Caki2 (cell line): ENCODE results near the gene NAA80. TPM values are rescaled to one million over a fixed set of nuclear protein-coding genes. Genes with fewer than 3 reads are reported as not detected.
"Not testable (repeated sequence)": the region's sequence is repeated elsewhere in the genome, so short reads cannot be mapped to it uniquely, and the experiment has no call there.

Experiments
- DNase-seq: peaks from one replicate; pipeline ENCODE4 v3.0.0-alpha.2; 2015; ENCODE audit warnings: low read depth
- in situ Hi-C: cut with HindIII; loops from 2 replicates; pipeline ENCODE4 v1.10.0; 2016; ENCODE audit warnings: low sequenced_read_pairs, low pct_unique_long_range_greater_than_20kb, mixed read lengths
- total RNA-seq: library from RNA; depleted of rRNA; stranded (reverse); fragments of >200 nt; shearing (Covaris generic); gene quantifications from 2 replicates; pipeline ENCODE4 v1.2.3, GENCODE V29; 2014; ENCODE audit warnings: low replicate concordance

The NAA80 gene
- total RNA-seq, 1 experiment from 2014 or later = 8.3 TPM

GRCh38 chr3:50319181-50319893, 20.1 kb upstream of the NAA80 start:
- in situ Hi-C loops = no loop called here

GRCh38 chr3:50318615-50319014, 19.4 kb upstream of the NAA80 start:
- in situ Hi-C loops = no loop called here
- DNase-seq = no peak

More at GRCh38 chr3:50319181-50319893, 20.1 kb upstream of the NAA80 start:
- no peak for DNase-seq

- DNase-seq = no peak
- in situ Hi-C loops = no loop called here
These were observed 19.0 kb upstream of the NAA80 start for GRCh38 chr3:50318163-50318562.

GRCh38 chr3:50317300-50317699, 18.1 kb upstream of the NAA80 start:
- DNase-seq = no peak
- in situ Hi-C loops = no loop called here

- DNase-seq = peak; percentile 96
These were observed 17.5 kb upstream of the NAA80 start for GRCh38 chr3:50316657-50317242.

GRCh38 chr3:50314816-50315215, 15.6 kb upstream of the NAA80 start:
- in situ Hi-C loops = no loop called here
- DNase-seq = no peak

More at GRCh38 chr3:50316657-50317242, 17.5 kb upstream of the NAA80 start:
- in situ Hi-C loops = no loop called here

GRCh38 chr3:50314342-50314741, 15.1 kb upstream of the NAA80 start:
- no peak for DNase-seq
- in situ Hi-C loops = no loop called here

GRCh38 chr3:50312041-50312440, 12.8 kb upstream of the NAA80 start:
- in situ Hi-C loops, DNase-seq: not testable (repeated sequence)

- DNase-seq = no peak
- in situ Hi-C loops = no loop called here
These were observed 5.4 kb upstream of the NAA80 start for GRCh38 chr3:50304601-50305000.

GRCh38 chr3:50303013-50303815, 4.0 kb upstream of the NAA80 start, which contains the start of gene HYAL1:
Gene HYAL1, minus strand, starts transcription at chr3:50303574. Its CDS starts 618 bp downstream, at chr3:50302956.
- DNase-seq = no peak
- in situ Hi-C loops = no loop called here

- DNase-seq = no peak
- in situ Hi-C loops = no loop called here
These were observed 3.1 kb upstream of the NAA80 start for GRCh38 chr3:50302095-50303012.

- in situ Hi-C loops = no loop called here
- no peak for DNase-seq
These were observed 1.6 kb upstream of the NAA80 start for GRCh38 chr3:50300681-50301254.

- in situ Hi-C loops = no loop called here
- no peak for DNase-seq
These were observed 900 bp upstream of the NAA80 start for GRCh38 chr3:50299929-50300680.

- DNase-seq = no peak
- in situ Hi-C loops = no loop called here
These were observed 378 bp upstream of the NAA80 start for GRCh38 chr3:50299638-50299928.

- DNase-seq = no peak
- in situ Hi-C loops = no loop called here
These were observed 1.1 kb downstream of the NAA80 start for GRCh38 chr3:50297896-50298725.

- no peak for DNase-seq
- in situ Hi-C loops = no loop called here
These were observed 1.8 kb downstream of the NAA80 start for GRCh38 chr3:50297384-50297775.
